ENCODE data around the gene NR1D2.
"Not testable (repeated sequence)": the region's sequence is repeated elsewhere in the genome, so short reads cannot be mapped to it uniquely, and the experiment has no call there.

The NR1D2 gene

DNA sequence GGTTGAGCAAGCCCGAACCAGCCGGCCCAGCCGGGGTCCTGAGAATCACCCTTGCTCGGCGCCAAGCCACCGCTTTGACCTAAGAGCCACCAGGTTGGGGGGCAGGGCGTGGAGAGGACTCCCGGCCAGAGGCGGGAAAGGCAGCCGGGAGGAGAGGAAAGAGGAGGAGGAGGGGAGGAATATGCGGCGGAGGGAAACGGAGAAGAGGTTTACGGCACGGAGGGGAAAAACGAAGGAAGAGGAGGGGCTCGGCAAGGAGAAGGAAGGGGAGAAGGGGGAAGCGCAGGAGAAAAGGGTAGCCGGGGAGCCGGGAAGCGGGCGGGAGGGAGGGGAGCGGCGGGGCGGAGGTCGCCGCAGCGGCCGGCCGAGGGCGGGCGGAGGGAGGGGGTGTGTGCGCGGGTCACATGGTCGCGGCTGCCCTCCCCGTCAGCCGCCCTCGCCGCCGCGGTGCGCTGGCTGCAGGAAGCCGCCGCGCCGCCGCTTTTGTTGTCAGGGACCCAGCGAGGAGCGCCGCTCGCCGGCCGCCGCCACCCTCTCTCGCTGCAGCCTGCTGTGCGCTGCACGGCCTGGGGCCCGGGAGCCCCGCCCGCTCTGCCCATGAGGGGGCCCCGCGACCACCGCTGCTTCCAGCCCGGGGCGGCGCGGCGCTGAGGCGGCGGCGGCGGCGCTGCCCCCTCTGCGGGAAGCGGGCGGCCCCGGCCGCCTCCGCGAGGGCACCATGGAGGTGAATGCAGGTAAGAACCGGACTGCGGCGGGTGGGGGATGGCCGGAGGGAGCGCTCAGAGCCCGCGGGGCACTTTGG lies at the start of gene NR1D2:
TSS of gene NR1D2 (plus strand) at position 426 of the 802 bp plus-strand sequence. CDS start at position 719, 293 bp downstream.
- Histone ChIP-seq H3K27ac (peak within 1 kb of the TSS; percentile 84 to 99), H3K9me3 (no peaks in the 10 kb centered on the region), H3K4me1 (peaks cover 0 to 42% (median 30%) of the 10 kb centered on the region in 4 donors), H3K27me3 (no peaks in the 10 kb centered on the region), H3K36me3 (no peaks in the 10 kb centered on the region), H3K4me3 (peak within 1 kb of the TSS; percentile 80 to 92)
- TF ChIP-seq, protein P1, sequence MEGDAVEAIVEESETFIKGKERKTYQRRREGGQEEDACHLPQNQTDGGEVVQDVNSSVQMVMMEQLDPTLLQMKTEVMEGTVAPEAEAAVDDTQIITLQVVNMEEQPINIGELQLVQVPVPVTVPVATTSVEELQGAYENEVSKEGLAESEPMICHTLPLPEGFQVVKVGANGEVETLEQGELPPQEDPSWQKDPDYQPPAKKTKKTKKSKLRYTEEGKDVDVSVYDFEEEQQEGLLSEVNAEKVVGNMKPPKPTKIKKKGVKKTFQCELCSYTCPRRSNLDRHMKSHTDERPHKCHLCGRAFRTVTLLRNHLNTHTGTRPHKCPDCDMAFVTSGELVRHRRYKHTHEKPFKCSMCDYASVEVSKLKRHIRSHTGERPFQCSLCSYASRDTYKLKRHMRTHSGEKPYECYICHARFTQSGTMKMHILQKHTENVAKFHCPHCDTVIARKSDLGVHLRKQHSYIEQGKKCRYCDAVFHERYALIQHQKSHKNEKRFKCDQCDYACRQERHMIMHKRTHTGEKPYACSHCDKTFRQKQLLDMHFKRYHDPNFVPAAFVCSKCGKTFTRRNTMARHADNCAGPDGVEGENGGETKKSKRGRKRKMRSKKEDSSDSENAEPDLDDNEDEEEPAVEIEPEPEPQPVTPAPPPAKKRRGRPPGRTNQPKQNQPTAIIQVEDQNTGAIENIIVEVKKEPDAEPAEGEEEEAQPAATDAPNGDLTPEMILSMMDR (IDR thresholded peaks at IDR 0.05) = no peak
- intact Hi-C loops (cut with DNase I; ENCODE audit: low total_unique reads) = loop anchor here (2.0 kb wide), 1 partner anchor 28 kb away; the partner anchor contains the start of genes NKIRAS1 and RPL15
- DNase-seq = peak; percentile 76 to 92

DNA sequence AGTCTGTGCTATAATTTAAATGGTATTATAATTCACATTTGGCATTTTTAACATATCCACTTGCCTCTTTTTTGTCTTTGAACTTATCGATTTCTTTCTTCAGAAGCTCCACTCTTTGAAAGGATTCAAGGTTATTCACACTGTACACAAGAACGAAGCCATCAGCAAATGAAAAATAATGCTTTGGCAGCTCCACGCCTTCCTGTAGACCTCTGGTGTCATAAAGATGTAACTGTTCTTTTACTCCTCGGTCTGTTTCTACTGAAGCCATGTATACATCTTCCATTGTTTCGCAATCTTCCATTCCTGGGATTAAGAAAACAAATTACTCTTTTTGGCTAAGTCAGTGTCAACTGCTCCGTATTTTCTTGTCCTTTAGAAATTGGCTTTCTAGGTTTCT lies 44.3 kb upstream of the NR1D2 start:
- TF ChIP-seq, protein P1 (IDR thresholded peaks at IDR 0.05) = no peak
- DNase-seq = no peak
- Histone ChIP-seq H3K36me3 (peaks cover 23 to 60% (median 42%) of the 10 kb centered on the region in 3 donors), H3K4me1 (no peaks in the 10 kb centered on the region), H3K27ac (no peak overlapping the region), H3K4me3 (no peak overlapping the region), H3K9me3 (no peaks in the 10 kb centered on the region), H3K27me3 (no peaks in the 10 kb centered on the region)
- intact Hi-C loops (cut with DNase I; ENCODE audit: low total_unique reads) = no loop called here

DNA sequence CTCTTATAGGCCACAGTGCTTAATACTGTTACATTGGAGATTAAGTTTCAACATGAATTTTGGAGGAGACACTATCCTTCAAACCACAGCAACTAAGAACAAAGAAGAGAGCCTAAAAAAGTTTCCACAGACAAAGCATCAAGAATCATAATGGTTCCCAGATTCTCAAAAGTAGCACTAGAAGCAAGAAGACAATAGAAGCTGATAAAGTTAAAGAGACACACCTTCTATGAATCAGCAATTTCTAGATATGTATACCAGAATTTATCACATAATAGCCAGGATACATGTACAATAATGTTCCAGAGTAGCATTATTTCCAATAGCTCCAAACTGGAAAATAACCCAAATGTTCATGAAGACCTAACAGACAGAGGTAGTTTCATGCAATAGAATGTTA lies 40.5 kb upstream of the NR1D2 start:
- Histone ChIP-seq H3K27ac (no peak overlapping the region), H3K4me1 (no peaks in the 10 kb centered on the region), H3K27me3 (no peaks in the 10 kb centered on the region), H3K4me3 (no peak overlapping the region), H3K9me3 (no peaks in the 10 kb centered on the region), H3K36me3 (peaks cover 34 to 61% (median 45%) of the 10 kb centered on the region in 3 donors)
- no peak for DNase-seq
- intact Hi-C loops (cut with DNase I; ENCODE audit: low total_unique reads) = no loop called here
- TF ChIP-seq, protein P1 (IDR thresholded peaks at IDR 0.05) = no peak

DNA sequence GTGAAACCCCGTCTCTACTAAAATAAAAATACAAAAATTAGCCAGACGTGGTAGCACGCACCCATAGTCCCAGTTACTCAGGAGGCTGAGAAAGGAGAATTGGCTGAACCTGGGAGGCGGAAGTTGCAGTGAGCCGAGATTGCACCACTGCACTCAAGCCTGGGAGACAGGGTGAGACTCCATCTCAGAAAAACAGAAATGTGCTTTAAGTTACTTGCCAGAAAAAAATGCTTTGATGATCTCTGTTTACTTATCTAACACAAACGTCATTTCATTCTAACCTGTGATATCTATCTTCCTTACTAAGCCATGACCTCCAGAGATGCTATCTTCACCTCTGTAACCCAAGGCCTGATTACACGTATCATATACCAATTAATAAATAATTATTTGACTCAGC lies 35.7 kb upstream of the NR1D2 start:
- H3K27me3 ChIP-seq = no peaks in the 10 kb centered on the region
- peaks cover 0 to 5% (median 0%) of the 10 kb centered on the region in 4 donors for H3K4me1 ChIP-seq
- peaks cover 31 to 42% (median 35%) of the 10 kb centered on the region in 3 donors for H3K36me3 ChIP-seq
- no peak for DNase-seq
- no peak overlapping the region for H3K4me3 ChIP-seq
- no peaks in the 10 kb centered on the region for H3K9me3 ChIP-seq
- H3K27ac ChIP-seq = no peak overlapping the region
- intact Hi-C loops (cut with DNase I; ENCODE audit: low total_unique reads) = no loop called here
- TF ChIP-seq, protein P1 (IDR thresholded peaks at IDR 0.05) = no peak

DNA sequence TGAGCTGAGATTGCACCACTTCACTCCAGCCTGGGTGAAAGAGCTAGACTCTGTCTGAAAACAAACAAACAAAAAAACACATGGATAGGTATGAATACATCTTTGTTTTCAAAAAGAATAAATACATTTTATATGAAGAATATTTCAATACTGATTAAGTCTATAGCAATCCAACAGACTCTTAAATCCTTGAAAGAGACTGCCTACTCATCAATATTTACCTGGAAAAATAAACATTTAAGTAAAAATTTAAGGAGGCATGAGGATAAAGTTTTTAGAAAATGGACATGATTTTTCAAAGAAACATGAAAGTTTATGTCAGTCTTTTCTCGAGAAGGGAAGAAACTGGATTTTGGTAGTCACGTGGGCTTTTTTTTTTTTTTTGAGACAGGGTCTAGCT lies 33.7 kb upstream of the NR1D2 start:
- peaks cover 27 to 32% (median 30%) of the 10 kb centered on the region in 3 donors for H3K36me3 ChIP-seq
- peaks cover 0 to 21% (median 13%) of the 10 kb centered on the region in 4 donors for H3K4me1 ChIP-seq
- no peaks in the 10 kb centered on the region for H3K27me3 ChIP-seq
- no peak overlapping the region for H3K27ac ChIP-seq
- DNase-seq = no peak
- H3K9me3 ChIP-seq = no peaks in the 10 kb centered on the region
- intact Hi-C loops (cut with DNase I; ENCODE audit: low total_unique reads) = no loop called here
- H3K4me3 ChIP-seq = no peak overlapping the region
- TF ChIP-seq, protein P1 (IDR thresholded peaks at IDR 0.05) = no peak

DNA sequence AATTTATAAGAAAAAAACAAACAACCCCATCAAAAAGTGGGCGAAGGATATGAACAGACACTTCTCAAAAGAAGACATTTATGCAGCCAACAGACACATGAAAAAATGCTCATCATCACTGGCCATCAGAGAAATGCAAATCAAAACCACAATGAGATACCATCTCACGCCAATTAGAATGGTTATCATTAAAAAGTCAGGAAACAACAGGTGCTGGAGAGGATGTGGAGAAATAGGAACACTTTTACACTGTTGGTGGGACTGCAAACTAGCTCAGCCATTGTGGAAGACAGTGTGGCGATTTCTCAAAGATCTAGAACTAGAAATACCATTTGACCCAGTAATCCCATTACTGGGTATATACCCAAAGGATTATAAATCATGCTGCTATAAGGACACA lies 32.8 kb upstream of the NR1D2 start:
- H3K4me3 ChIP-seq; intact Hi-C loops (cut with DNase I; ENCODE audit: low total_unique reads); H3K9me3 ChIP-seq; H3K27me3 ChIP-seq; DNase-seq; H3K27ac ChIP-seq: not testable (repeated sequence)
- peaks cover 21 to 26% (median 24%) of the 10 kb centered on the region in 3 donors for H3K36me3 ChIP-seq
- peaks cover 0 to 21% (median 13%) of the 10 kb centered on the region in 4 donors for H3K4me1 ChIP-seq

Measured in tibial artery (tissue), 4 donors.